Astrocyte (in vitro differentiated cells and primary cell): Measurements from ENCODE around the gene NOP56. TPM values are rescaled to one million over a fixed set of nuclear protein-coding genes. Genes with fewer than 3 reads are reported as not detected.

Experiments
- DNase-seq: peaks from one replicate; pipeline ENCODE4 v3.0.0-alpha.2; 2010; ENCODE audit warnings: low read depth
- FAIRE-seq: peaks from 2 replicates; lab custom pipeline; 2011; peaks lifted over from hg19 to GRCh38; lab: Jason Lieb, UNC
- H2AFZ ChIP-seq: 2 replicates; pipeline ENCODE4 v1.6.0; 2012; ENCODE audit warnings: low read depth, low read length, inconsistent platforms
- H3K27ac ChIP-seq: 2 replicates; pipeline ENCODE4 v1.5.1; 2011; ENCODE audit warnings: low read depth, low read length, inconsistent platforms
- H3K27me3 ChIP-seq: 2 replicates; pipeline ENCODE4 v1.6.0; 2011; ENCODE audit warnings: low read length, inconsistent platforms; ENCODE audit not compliant: insufficient read depth
- H3K36me3 ChIP-seq: 2 replicates; pipeline ENCODE4 v1.5.1; 2011; ENCODE audit warnings: low read length, inconsistent platforms; ENCODE audit not compliant: insufficient read depth
- H3K4me1 ChIP-seq: 2 replicates; pipeline ENCODE4 v1.5.1; 2011; ENCODE audit warnings: low read length, inconsistent platforms; ENCODE audit not compliant: insufficient read depth
- H3K4me2 ChIP-seq: 2 replicates; pipeline ENCODE4 v1.6.0; 2012; ENCODE audit warnings: low read length, inconsistent platforms
- H3K4me3 ChIP-seq: 2 replicates; pipeline ENCODE4 v1.5.1; 2011; ENCODE audit warnings: low read depth, mild to moderate bottlenecking, low read length, inconsistent platforms; ENCODE audit not compliant: insufficient read depth
- H3K79me2 ChIP-seq: 2 replicates; pipeline ENCODE4 v1.6.0; 2012; ENCODE audit warnings: mild to moderate bottlenecking, low read length, inconsistent platforms; ENCODE audit not compliant: insufficient read depth
- H3K9ac ChIP-seq: 2 replicates; pipeline ENCODE4 v1.6.0; 2012; ENCODE audit warnings: mild to moderate bottlenecking, low read length, inconsistent platforms
- H3K9me3 ChIP-seq: 2 replicates; pipeline ENCODE4 v1.5.1; 2012; ENCODE audit warnings: low read depth, mild to moderate bottlenecking, low read length, inconsistent platforms; ENCODE audit not compliant: insufficient read depth
- H4K20me1 ChIP-seq: 2 replicates; pipeline ENCODE4 v1.6.0; 2012; ENCODE audit warnings: low read length, inconsistent platforms; ENCODE audit not compliant: insufficient read depth
- H3K27ac Mint-ChIP-seq: one replicate; pipeline ENCODE4 v1.8.0; 2021; ENCODE audit warnings: mild to moderate bottlenecking, mixed read lengths; ENCODE audit not compliant: unreplicated experiment
- H3K27me3 Mint-ChIP-seq: one replicate; pipeline ENCODE4 v1.8.0; 2021; ENCODE audit warnings: low read depth, mixed read lengths; ENCODE audit not compliant: unreplicated experiment
- H3K36me3 Mint-ChIP-seq: one replicate; pipeline ENCODE4 v1.8.0; 2021; ENCODE audit warnings: low read depth, mixed read lengths; ENCODE audit not compliant: unreplicated experiment
- H3K4me1 Mint-ChIP-seq: one replicate; pipeline ENCODE4 v1.8.0; 2021; ENCODE audit warnings: low read depth, mixed read lengths; ENCODE audit not compliant: unreplicated experiment
- H3K4me3 Mint-ChIP-seq: one replicate; pipeline ENCODE4 v1.8.0; 2021; ENCODE audit warnings: mild to moderate bottlenecking, moderate library complexity, mixed read lengths; ENCODE audit not compliant: unreplicated experiment
- H3K9me3 Mint-ChIP-seq: one replicate; pipeline ENCODE4 v1.8.0; 2021; ENCODE audit warnings: mild to moderate bottlenecking, mixed read lengths; ENCODE audit not compliant: unreplicated experiment
- EZH2 ChIP-seq: IDR thresholded peaks from 2 replicates; pipeline ENCODE4 v1.6.1; 2012; ENCODE audit warnings: mild to moderate bottlenecking, low read length, inconsistent platforms; ENCODE audit not compliant: insufficient read depth
- total RNA-seq: library from RNA; stranded (reverse); gene quantifications from 2 replicates; pipeline ENCODE4 v1.2.1, GENCODE V29; 2021
- TF ChIP-seq, protein P1 (sequence below): IDR thresholded peaks from 2 replicates; pipeline ENCODE4 v1.5.1; 2011; ENCODE audit warnings: low read depth, mild to moderate bottlenecking, inconsistent platforms, low read length, moderate library complexity; ENCODE audit not compliant: insufficient read depth

The NOP56 gene
- total RNA-seq, 1 donor from 2014 or later, result 292 TPM

DNA sequence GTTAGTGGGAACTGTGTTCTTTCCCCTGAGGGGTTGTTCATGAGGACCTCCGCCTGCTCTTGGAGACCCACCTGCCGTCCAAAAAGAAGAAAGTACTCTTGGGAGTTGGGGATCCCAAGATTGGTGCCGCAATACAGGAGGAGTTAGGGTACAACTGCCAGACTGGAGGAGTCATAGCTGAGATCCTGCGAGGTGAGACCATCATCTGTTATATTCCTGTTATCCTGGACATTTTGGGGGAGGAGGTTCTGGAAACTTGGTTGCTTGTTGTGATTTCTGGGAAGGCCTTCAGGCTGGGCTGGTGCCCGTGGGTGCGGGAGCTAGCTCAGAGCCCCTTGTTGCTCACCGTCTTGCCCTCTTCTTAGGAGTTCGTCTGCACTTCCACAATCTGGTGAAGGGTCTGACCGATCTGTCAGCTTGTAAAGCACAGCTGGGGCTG lies 2.0 kb downstream of the NOP56 start:
- H3K27me3 Mint-ChIP-seq, result no peaks in the 10 kb centered on the region
- Histone ChIP-seq H3K27ac (no peak overlapping the region), H3K4me1 (peaks cover 18% of the 10 kb centered on the region), H3K4me2 (peak overlapping the region; percentile 97), H3K79me2 (peaks cover 70% of the 10 kb centered on the region), H4K20me1 (peaks cover 68% of the 10 kb centered on the region), H3K9ac (peak overlapping the region; percentile 97), H2AFZ (no peak overlapping the region), H3K4me3 (peak overlapping the region; percentile 100), H3K36me3 (peaks cover 50% of the 10 kb centered on the region), H3K27me3 (no peaks in the 10 kb centered on the region), H3K9me3 (no peaks in the 10 kb centered on the region)
- H3K27ac Mint-ChIP-seq, result peak overlapping the region; percentile 72
- H3K4me1 Mint-ChIP-seq, result peaks cover 22% of the 10 kb centered on the region
- FAIRE-seq (no peak), DNase-seq (no peak)
- peak overlapping the region; percentile 92 for H3K4me3 Mint-ChIP-seq
- TF ChIP-seq EZH2, result no peak
- TF ChIP-seq, protein P1, sequence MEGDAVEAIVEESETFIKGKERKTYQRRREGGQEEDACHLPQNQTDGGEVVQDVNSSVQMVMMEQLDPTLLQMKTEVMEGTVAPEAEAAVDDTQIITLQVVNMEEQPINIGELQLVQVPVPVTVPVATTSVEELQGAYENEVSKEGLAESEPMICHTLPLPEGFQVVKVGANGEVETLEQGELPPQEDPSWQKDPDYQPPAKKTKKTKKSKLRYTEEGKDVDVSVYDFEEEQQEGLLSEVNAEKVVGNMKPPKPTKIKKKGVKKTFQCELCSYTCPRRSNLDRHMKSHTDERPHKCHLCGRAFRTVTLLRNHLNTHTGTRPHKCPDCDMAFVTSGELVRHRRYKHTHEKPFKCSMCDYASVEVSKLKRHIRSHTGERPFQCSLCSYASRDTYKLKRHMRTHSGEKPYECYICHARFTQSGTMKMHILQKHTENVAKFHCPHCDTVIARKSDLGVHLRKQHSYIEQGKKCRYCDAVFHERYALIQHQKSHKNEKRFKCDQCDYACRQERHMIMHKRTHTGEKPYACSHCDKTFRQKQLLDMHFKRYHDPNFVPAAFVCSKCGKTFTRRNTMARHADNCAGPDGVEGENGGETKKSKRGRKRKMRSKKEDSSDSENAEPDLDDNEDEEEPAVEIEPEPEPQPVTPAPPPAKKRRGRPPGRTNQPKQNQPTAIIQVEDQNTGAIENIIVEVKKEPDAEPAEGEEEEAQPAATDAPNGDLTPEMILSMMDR, result no peak
- no peaks in the 10 kb centered on the region for H3K9me3 Mint-ChIP-seq
- peaks cover 43% of the 10 kb centered on the region for H3K36me3 Mint-ChIP-seq

DNA sequence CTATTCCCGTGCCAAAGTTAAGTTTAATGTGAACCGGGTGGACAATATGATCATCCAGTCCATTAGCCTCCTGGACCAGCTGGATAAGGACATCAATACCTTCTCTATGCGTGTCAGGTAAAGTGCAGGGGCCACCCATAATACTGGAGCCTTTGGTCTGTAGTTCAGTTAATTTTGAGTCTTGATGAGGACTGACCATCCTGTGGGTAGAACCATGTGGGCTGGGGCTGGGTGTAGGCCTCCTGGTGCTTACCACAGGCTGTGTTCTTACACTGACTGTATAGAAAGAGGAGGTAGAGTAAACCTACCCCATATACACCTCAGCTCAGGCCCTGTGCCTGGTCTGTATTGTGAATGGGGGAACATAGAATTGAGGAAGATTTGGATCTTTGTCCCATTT lies 2.4 kb downstream of the NOP56 start:
- peaks cover 44% of the 10 kb centered on the region for H3K36me3 Mint-ChIP-seq
- H3K27me3 ChIP-seq, result no peaks in the 10 kb centered on the region
- peaks cover 22% of the 10 kb centered on the region for H3K4me1 Mint-ChIP-seq
- peak overlapping the region; percentile 100 for H3K4me3 ChIP-seq
- no peak overlapping the region for H3K27ac ChIP-seq
- no peaks in the 10 kb centered on the region for H3K9me3 ChIP-seq
- no peak for TF ChIP-seq EZH2
- TF ChIP-seq, protein P1, result no peak
- peak overlapping the region; percentile 97 for H3K4me2 ChIP-seq
- H2AFZ ChIP-seq, result no peak overlapping the region
- H3K4me3 Mint-ChIP-seq, result peak overlapping the region; percentile 92
- peaks cover 50% of the 10 kb centered on the region for H3K36me3 ChIP-seq
- H3K9me3 Mint-ChIP-seq, result no peaks in the 10 kb centered on the region
- H4K20me1 ChIP-seq, result peaks cover 69% of the 10 kb centered on the region
- FAIRE-seq, result no peak
- H3K4me1 ChIP-seq, result peaks cover 18% of the 10 kb centered on the region
- peak overlapping the region; percentile 72 for H3K27ac Mint-ChIP-seq
- peaks cover 70% of the 10 kb centered on the region for H3K79me2 ChIP-seq
- no peaks in the 10 kb centered on the region for H3K27me3 Mint-ChIP-seq
- DNase-seq, result no peak
- H3K9ac ChIP-seq, result peak overlapping the region; percentile 97

DNA sequence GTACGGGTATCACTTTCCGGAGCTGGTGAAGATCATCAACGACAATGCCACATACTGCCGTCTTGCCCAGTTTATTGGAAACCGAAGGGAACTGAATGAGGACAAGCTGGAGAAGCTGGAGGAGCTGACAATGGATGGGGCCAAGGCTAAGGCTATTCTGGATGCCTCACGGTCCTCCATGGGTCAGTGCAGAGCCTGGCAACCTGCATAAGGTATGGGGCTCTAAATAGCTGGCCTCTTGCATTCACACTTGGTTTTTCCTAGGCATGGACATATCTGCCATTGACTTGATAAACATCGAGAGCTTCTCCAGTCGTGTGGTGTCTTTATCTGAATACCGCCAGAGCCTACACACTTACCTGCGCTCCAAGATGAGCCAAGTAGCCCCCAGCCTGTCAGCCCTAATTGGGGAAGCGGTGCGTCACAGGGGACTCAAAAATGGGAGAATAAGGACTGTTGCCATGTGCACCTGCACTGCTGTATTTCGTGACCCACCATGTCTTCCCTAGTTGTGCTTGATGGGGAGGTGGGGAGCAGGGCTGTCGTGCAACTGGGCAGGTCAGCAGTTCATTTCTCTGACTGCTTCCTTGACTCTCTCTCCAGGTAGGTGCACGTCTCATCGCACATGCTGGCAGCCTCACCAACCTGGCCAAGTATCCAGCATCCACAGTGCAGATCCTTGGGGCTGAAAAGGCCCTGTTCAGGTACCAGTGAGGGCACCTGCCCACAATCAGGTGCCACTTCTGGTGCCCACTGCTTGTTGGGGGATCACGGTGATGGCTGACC lies 3.1 kb downstream of the NOP56 start:
- H3K27ac Mint-ChIP-seq, result no peak overlapping the region
- Histone ChIP-seq H3K9me3 (no peaks in the 10 kb centered on the region), H3K36me3 (peaks cover 54% of the 10 kb centered on the region), H3K4me3 (no peak overlapping the region), H3K4me1 (peaks cover 18% of the 10 kb centered on the region), H3K4me2 (peak overlapping the region; percentile 97), H4K20me1 (peaks cover 69% of the 10 kb centered on the region), H3K79me2 (peaks cover 65% of the 10 kb centered on the region), H3K27me3 (no peaks in the 10 kb centered on the region), H3K9ac (peak overlapping the region; percentile 97), H3K27ac (no peak overlapping the region), H2AFZ (no peak overlapping the region)
- no peak for TF ChIP-seq EZH2
- TF ChIP-seq, protein P1, result no peak
- no peaks in the 10 kb centered on the region for H3K27me3 Mint-ChIP-seq
- DNase-seq (no peak), FAIRE-seq (no peak)
- peaks cover 44% of the 10 kb centered on the region for H3K36me3 Mint-ChIP-seq
- no peaks in the 10 kb centered on the region for H3K9me3 Mint-ChIP-seq
- peak overlapping the region; percentile 92 for H3K4me3 Mint-ChIP-seq
- H3K4me1 Mint-ChIP-seq, result peaks cover 22% of the 10 kb centered on the region
